Right atrium auricular region (tissue), 2 donors: ENCODE results near the gene RAD51B. TPM values are rescaled to one million over a fixed set of nuclear protein-coding genes. Genes with fewer than 3 reads are reported as not detected.

Source experiments
- DNase-seq: peaks from one replicate; pipeline ENCODE4 v3.0.0-alpha.2; 2019; ENCODE audit warnings: low spot score
- H3K27ac ChIP-seq, 2 donors: fragments of 200-600 bp; sonication (generic); 1 replicate in 1 of 2; 2 replicates in 1 of 2; pipeline ENCODE4 v1.5.1; 2016 to 2019
- H3K27me3 ChIP-seq, 2 donors: fragments of 200-600 bp; sonication (generic); one replicate each; pipeline versions ENCODE4 v1.5.1 to v1.6.0; 2017 to 2019
- H3K36me3 ChIP-seq: fragments of 200-600 bp; sonication (generic); one replicate; pipeline ENCODE4 v1.5.1; 2016
- H3K4me1 ChIP-seq, 2 donors: fragments of 200-600 bp; sonication (generic); one replicate each; pipeline versions ENCODE4 v1.5.1 to v1.6.0; 2017 to 2019
- H3K4me3 ChIP-seq, 2 donors: fragments of 200-600 bp; sonication (generic); 1 replicate in 1 of 2; 2 replicates in 1 of 2; pipeline ENCODE4 v1.5.1; 2017 to 2019; ENCODE audit warnings: mild to moderate bottlenecking in 1 of 2, moderate library complexity in 1 of 2
- H3K9me3 ChIP-seq, 2 donors: fragments of 200-600 bp; sonication (generic); one replicate each; pipeline ENCODE4 v1.5.1; 2019
- total RNA-seq, 2 donors: library from RNA; depleted of rRNA; stranded (reverse); fragments of >200 nt; gene quantifications; one replicate each; pipeline ENCODE4 v1.1.0, GENCODE V29; 2016
- TF ChIP-seq, protein P1 (sequence below), 2 donors: fragments of 200-600 bp; sonication (generic); IDR thresholded peaks; one replicate each; pipeline ENCODE4 v1.5.1; 2019; ENCODE audit warnings: antibody characterized with exemption in 2 of 2

The RAD51B gene
- total RNA-seq, 2 donors from 2014 or later, result 1.2 to 1.5 TPM

- Histone ChIP-seq H3K27ac (peak overlapping the region; percentile 69 to 71), H3K36me3 (no peaks in the 10 kb centered on the region), H3K27me3 (no peaks in the 10 kb centered on the region), H3K4me3 (no peak overlapping the region), H3K4me1 (peaks cover 0 to 58% of the 10 kb centered on the region in 2 donors), H3K9me3 (no peaks in the 10 kb centered on the region)
- DNase-seq, result no peak
- TF ChIP-seq, protein P1, sequence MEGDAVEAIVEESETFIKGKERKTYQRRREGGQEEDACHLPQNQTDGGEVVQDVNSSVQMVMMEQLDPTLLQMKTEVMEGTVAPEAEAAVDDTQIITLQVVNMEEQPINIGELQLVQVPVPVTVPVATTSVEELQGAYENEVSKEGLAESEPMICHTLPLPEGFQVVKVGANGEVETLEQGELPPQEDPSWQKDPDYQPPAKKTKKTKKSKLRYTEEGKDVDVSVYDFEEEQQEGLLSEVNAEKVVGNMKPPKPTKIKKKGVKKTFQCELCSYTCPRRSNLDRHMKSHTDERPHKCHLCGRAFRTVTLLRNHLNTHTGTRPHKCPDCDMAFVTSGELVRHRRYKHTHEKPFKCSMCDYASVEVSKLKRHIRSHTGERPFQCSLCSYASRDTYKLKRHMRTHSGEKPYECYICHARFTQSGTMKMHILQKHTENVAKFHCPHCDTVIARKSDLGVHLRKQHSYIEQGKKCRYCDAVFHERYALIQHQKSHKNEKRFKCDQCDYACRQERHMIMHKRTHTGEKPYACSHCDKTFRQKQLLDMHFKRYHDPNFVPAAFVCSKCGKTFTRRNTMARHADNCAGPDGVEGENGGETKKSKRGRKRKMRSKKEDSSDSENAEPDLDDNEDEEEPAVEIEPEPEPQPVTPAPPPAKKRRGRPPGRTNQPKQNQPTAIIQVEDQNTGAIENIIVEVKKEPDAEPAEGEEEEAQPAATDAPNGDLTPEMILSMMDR (IDR thresholded peaks at IDR 0.05), result no peak
These were observed 811.9 kb downstream of the RAD51B start for GRCh38 chr14:68631394-68632053.

- Histone ChIP-seq H3K4me1 (peaks cover 0 to 50% of the 10 kb centered on the region in 2 donors), H3K27ac (peak overlapping the region; percentile 69 to 71)
- no peak for DNase-seq
These were observed 812.7 kb downstream of the RAD51B start for GRCh38 chr14:68632054-68632895.

GRCh38 chr14:68633131-68633991 lies 813.8 kb downstream of the RAD51B start:
- no peaks in the 10 kb centered on the region for H3K27me3 ChIP-seq
- H3K4me3 ChIP-seq, result no peak overlapping the region
- peaks cover 0 to 50% of the 10 kb centered on the region in 2 donors for H3K4me1 ChIP-seq
- TF ChIP-seq, protein P1 (IDR thresholded peaks at IDR 0.05), result no peak
- DNase-seq, result no peak
- H3K27ac ChIP-seq, result peak overlapping the region; percentile 69 to 71
- H3K36me3 ChIP-seq, result no peaks in the 10 kb centered on the region
- H3K9me3 ChIP-seq, result no peaks in the 10 kb centered on the region

More at GRCh38 chr14:68632054-68632895, 812.7 kb downstream of the RAD51B start:
- no peaks in the 10 kb centered on the region for H3K36me3 ChIP-seq
- H3K9me3 ChIP-seq, result no peaks in the 10 kb centered on the region
- H3K27me3 ChIP-seq, result no peaks in the 10 kb centered on the region
- TF ChIP-seq, protein P1 (IDR thresholded peaks at IDR 0.05), result no peak
- no peak overlapping the region for H3K4me3 ChIP-seq

GRCh38 chr14:68634332-68634731 lies 814.8 kb downstream of the RAD51B start:
- no peak for DNase-seq
- Histone ChIP-seq H3K27me3 (no peaks in the 10 kb centered on the region), H3K4me3 (no peak overlapping the region), H3K9me3 (no peaks in the 10 kb centered on the region), H3K27ac (peak overlapping the region; percentile 37 to 71), H3K4me1 (peaks cover 0 to 54% of the 10 kb centered on the region in 2 donors), H3K36me3 (no peaks in the 10 kb centered on the region)
- TF ChIP-seq, protein P1 (IDR thresholded peaks at IDR 0.05), result no peak

- peak overlapping the region in 1 of 2 donors; percentile 37 for H3K27ac ChIP-seq
- peaks cover 0 to 60% of the 10 kb centered on the region in 2 donors for H3K4me1 ChIP-seq
- no peak for DNase-seq
- H3K36me3 ChIP-seq, result no peaks in the 10 kb centered on the region
- no peak overlapping the region for H3K4me3 ChIP-seq
- TF ChIP-seq, protein P1 (IDR thresholded peaks at IDR 0.05), result no peak
- no peaks in the 10 kb centered on the region for H3K9me3 ChIP-seq
- no peaks in the 10 kb centered on the region for H3K27me3 ChIP-seq
These were observed 815.5 kb downstream of the RAD51B start for GRCh38 chr14:68634874-68635595.
